IPS-15b (cell line): ENCODE measurements around the gene DLEC1.
A peak's percentile ranks its signal among the peaks of the same experiment; 100 is the strongest.
"Not testable (repeated sequence)": the region's sequence is repeated elsewhere in the genome, so short reads cannot be mapped to it uniquely, and the experiment has no call there.

Experiments used
- H3K27me3 ChIP-seq: one replicate; pipeline ENCODE4 v1.6.1; 2013; ENCODE audit warnings: low read length; ENCODE audit not compliant: control insufficient read depth, insufficient read depth
- H3K36me3 ChIP-seq: one replicate; pipeline ENCODE4 v1.6.1; 2013; ENCODE audit warnings: low read length; ENCODE audit not compliant: control insufficient read depth, insufficient read depth
- H3K4me1 ChIP-seq: one replicate; pipeline ENCODE4 v1.6.1; 2013; ENCODE audit warnings: mild to moderate bottlenecking, low read length; ENCODE audit not compliant: control insufficient read depth, insufficient read depth
- H3K4me3 ChIP-seq: one replicate; pipeline ENCODE4 v1.5.1; 2013; ENCODE audit warnings: low read depth, low read length
- H3K9ac ChIP-seq: one replicate; pipeline ENCODE4 v1.6.1; 2013; ENCODE audit warnings: low read depth, mild to moderate bottlenecking, low read length
- H3K9me3 ChIP-seq: one replicate; pipeline ENCODE4 v1.6.1; 2013; ENCODE audit warnings: mild to moderate bottlenecking, low read length; ENCODE audit not compliant: control insufficient read depth, insufficient read depth

Gene DLEC1

GRCh38 chr3:38129058-38129457 lies 90.0 kb downstream of the DLEC1 start:
- Histone ChIP-seq H3K9me3 (no peaks in the 10 kb centered on the region), H3K27me3 (no peaks in the 10 kb centered on the region), H3K4me1 (no peaks in the 10 kb centered on the region), H3K4me3 (no peak overlapping the region), H3K9ac (no peak overlapping the region), H3K36me3 (peaks cover 52% of the 10 kb centered on the region)

GRCh38 chr3:38130631-38131065 lies 91.6 kb downstream of the DLEC1 start:
- H3K9me3 ChIP-seq, result no peaks in the 10 kb centered on the region
- peaks cover 46% of the 10 kb centered on the region for H3K36me3 ChIP-seq
- H3K9ac ChIP-seq, result no peak overlapping the region
- no peak overlapping the region for H3K4me3 ChIP-seq
- H3K4me1 ChIP-seq, result no peaks in the 10 kb centered on the region
- H3K27me3 ChIP-seq, result no peaks in the 10 kb centered on the region

GRCh38 chr3:38131621-38132369 lies 92.8 kb downstream of the DLEC1 start:
- Histone ChIP-seq H3K36me3 (peaks cover 35% of the 10 kb centered on the region), H3K9ac (no peak overlapping the region), H3K4me1 (no peaks in the 10 kb centered on the region), H3K27me3 (no peaks in the 10 kb centered on the region), H3K4me3 (no peak overlapping the region), H3K9me3 (no peaks in the 10 kb centered on the region)

GRCh38 chr3:38133209-38133556 lies 94.2 kb downstream of the DLEC1 start:
- Histone ChIP-seq H3K27me3 (no peaks in the 10 kb centered on the region), H3K4me1 (no peaks in the 10 kb centered on the region), H3K36me3 (peaks cover 23% of the 10 kb centered on the region), H3K9me3 (no peaks in the 10 kb centered on the region), H3K9ac (no peak overlapping the region), H3K4me3 (no peak overlapping the region)

GRCh38 chr3:38133557-38134405 lies 94.8 kb downstream of the DLEC1 start:
- Histone ChIP-seq H3K36me3 (peaks cover 19% of the 10 kb centered on the region), H3K9ac (no peak overlapping the region), H3K27me3 (no peaks in the 10 kb centered on the region), H3K4me3 (no peak overlapping the region), H3K4me1 (no peaks in the 10 kb centered on the region), H3K9me3 (no peaks in the 10 kb centered on the region)

GRCh38 chr3:38134517-38135143 lies 95.6 kb downstream of the DLEC1 start:
- H3K4me1 ChIP-seq, result not testable (repeated sequence)

GRCh38 chr3:38135621-38136277 lies 96.7 kb downstream of the DLEC1 start:
- Histone ChIP-seq H3K9ac (peak overlapping the region; percentile 90), H3K36me3 (peaks cover 13% of the 10 kb centered on the region), H3K4me3 (peak overlapping the region; percentile 85)
- not testable (repeated sequence) for H3K27me3 ChIP-seq, H3K4me1 ChIP-seq, H3K9me3 ChIP-seq

More at GRCh38 chr3:38134517-38135143, 95.6 kb downstream of the DLEC1 start:
- H3K4me3 ChIP-seq, H3K27me3 ChIP-seq, H3K9me3 ChIP-seq, H3K9ac ChIP-seq: not testable (repeated sequence)
- H3K36me3 ChIP-seq, result peaks cover 13% of the 10 kb centered on the region

GRCh38 chr3:38136393-38136776 lies 97.4 kb downstream of the DLEC1 start:
- H3K27me3 ChIP-seq, result peaks cover 9% of the 10 kb centered on the region
- no peaks in the 10 kb centered on the region for H3K4me1 ChIP-seq
- peaks cover 13% of the 10 kb centered on the region for H3K36me3 ChIP-seq
- no peaks in the 10 kb centered on the region for H3K9me3 ChIP-seq
- peak overlapping the region; percentile 90 for H3K9ac ChIP-seq
- peak overlapping the region; percentile 85 for H3K4me3 ChIP-seq

GRCh38 chr3:38136777-38137614 lies 98.0 kb downstream of the DLEC1 start, which contains the start of gene ACAA1:
Gene ACAA1, minus strand, starts transcription at chr3:38137127. Its CDS starts 92 bp downstream, at chr3:38137035.
- H3K36me3 ChIP-seq, result peaks cover 16% of the 10 kb centered on the region

GRCh38 chr3:38137615-38138348 lies 98.8 kb downstream of the DLEC1 start:
- peaks cover 14% of the 10 kb centered on the region for H3K36me3 ChIP-seq
- H3K4me3 ChIP-seq, result peak overlapping the region; percentile 84
- H3K4me1 ChIP-seq, result no peaks in the 10 kb centered on the region
- no peaks in the 10 kb centered on the region for H3K9me3 ChIP-seq
- peaks cover 9% of the 10 kb centered on the region for H3K27me3 ChIP-seq
- H3K9ac ChIP-seq, result peak overlapping the region; percentile 70

More at GRCh38 chr3:38136777-38137614, 98.0 kb downstream of the DLEC1 start, which contains the start of gene ACAA1:
- Histone ChIP-seq H3K4me1 (no peaks in the 10 kb centered on the region), H3K9me3 (no peaks in the 10 kb centered on the region), H3K27me3 (peaks cover 9% of the 10 kb centered on the region), H3K9ac (peak within 1 kb of the TSS; percentile 90), H3K4me3 (peak within 1 kb of the TSS; percentile 85)
